CD4-positive, alpha-beta T cell treated with Interleukin-17A for 1 hour (primary cell): ENCODE measurements around the gene FOXP1.
"Not testable (repeated sequence)": the region's sequence is repeated elsewhere in the genome, so short reads cannot be mapped to it uniquely, and the experiment has no call there.

Source experiments
- DNase-seq: peaks from one replicate; pipeline ENCODE4 v3.0.0-alpha.2; 2020

The FOXP1 gene

GRCh38 chr3:71446734-71447133 lies 136.8 kb downstream of the FOXP1 start:
- DNase-seq, result no peak

DNA sequence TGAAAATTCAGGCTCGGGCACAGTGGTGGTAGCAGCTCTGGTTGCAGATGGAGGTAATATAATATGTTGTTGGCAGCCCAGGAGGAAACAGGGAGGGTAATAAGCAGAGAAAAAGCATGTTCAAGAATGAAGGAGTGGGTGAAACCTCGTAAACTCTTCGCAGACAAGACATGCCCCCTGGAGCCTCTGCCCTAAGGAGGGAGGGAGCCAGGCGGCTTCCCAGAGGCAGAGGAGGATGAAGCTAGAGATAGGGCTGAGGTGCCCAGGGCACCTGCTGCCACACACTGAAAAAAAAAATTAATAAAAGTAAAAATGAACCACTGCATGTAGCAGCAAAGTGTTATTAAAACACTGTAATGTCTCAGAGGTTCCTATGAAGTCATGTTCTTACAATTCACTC lies 137.3 kb downstream of the FOXP1 start:
- no peak for DNase-seq

- DNase-seq, result no peak
Measured at GRCh38 chr3:71444861-71445259, 138.7 kb downstream of the FOXP1 start.

GRCh38 chr3:71444028-71444860 lies 139.3 kb downstream of the FOXP1 start:
- peak; percentile 88 for DNase-seq

- DNase-seq, result no peak
Measured at GRCh38 chr3:71443332-71443731, 140.2 kb downstream of the FOXP1 start.

- DNase-seq, result no peak
Measured at GRCh38 chr3:71442652-71443042, 140.9 kb downstream of the FOXP1 start.

DNA sequence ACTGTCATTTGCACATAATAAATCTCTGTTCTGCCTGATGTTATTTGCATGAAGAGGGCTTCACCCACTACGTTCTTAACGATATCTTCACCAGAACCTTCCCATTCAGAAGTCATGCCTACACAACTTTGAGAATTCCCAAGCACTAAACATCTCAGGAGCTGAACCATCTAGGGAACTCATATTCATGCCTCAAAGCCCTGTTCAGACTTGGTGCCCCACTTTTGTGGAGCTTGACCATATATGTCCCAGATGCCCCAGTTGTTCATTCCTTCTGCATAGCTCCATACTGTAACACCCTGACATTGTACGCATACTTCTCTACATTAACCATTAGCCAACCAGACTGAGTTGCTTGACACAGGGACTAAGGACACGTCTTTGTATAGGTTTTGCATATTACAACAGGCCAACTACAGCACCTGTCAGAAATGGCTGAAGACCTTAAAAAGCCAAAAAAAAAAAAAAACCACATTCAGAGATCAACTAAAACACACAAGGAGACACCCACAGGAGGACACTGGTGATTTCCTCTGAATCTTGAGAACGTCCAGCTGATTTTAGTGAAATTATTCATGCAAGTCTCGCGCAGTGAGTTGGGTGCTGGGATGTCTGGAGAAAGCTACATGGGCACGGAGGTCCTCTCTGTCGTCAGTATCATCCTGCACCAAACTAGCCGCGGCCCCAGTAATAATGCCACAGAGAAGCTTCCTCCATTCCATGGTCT lies 141.4 kb downstream of the FOXP1 start:
- no peak for DNase-seq

- no peak for DNase-seq
Measured at GRCh38 chr3:71441217-71441924, 142.2 kb downstream of the FOXP1 start.

GRCh38 chr3:71438904-71439303 lies 144.6 kb downstream of the FOXP1 start:
- no peak for DNase-seq

DNA sequence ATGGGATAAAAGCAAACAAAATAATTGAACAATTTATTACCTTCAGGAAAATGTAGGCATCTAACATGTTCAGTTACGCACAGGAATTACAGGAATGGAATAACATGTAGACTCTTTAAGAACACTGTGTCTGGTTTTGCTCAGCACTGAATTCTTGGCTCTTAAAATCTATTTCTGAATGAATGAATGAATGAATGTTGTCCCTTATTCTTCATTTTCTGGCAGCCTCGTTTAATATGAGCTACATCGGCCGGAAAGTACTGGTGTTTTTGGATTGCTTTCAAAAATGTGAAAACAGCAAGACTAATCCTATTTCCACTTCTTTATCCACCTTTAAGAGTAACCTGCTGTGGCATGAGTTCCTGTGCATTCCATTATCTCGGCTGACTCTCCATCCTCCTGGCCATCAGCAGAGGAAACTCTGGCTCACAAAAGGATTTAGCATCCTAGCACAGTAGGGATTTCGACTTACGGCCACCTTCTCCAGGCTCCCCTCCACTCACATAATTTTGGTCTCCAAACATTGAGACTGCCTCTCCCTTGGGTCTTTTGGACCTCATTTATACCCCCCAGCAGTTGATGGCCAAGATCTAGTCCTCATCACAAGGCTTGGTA lies 145.3 kb downstream of the FOXP1 start:
- DNase-seq, result no peak

GRCh38 chr3:71436337-71436736 lies 147.2 kb downstream of the FOXP1 start:
- DNase-seq, result no peak

DNA sequence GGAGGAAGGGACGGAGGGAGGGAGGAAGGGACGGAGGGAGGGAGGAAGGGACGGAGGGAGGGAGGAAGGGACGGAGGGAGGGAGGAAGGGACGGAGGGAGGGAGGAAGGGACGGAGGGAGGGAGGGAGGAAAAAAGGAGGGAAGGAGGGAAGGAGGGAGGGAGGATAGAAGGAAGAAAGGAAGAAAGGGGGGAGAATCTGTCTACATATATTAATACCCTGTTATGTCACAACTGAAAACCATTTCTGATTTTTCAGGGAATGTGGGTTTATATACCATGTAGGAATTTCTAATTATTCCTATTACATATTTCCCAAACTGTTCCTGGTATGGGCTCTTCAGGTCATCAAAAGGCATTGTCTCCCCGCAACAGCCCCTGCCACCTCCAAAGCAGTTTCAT lies 147.7 kb downstream of the FOXP1 start:
- DNase-seq, result not testable (repeated sequence)

DNA sequence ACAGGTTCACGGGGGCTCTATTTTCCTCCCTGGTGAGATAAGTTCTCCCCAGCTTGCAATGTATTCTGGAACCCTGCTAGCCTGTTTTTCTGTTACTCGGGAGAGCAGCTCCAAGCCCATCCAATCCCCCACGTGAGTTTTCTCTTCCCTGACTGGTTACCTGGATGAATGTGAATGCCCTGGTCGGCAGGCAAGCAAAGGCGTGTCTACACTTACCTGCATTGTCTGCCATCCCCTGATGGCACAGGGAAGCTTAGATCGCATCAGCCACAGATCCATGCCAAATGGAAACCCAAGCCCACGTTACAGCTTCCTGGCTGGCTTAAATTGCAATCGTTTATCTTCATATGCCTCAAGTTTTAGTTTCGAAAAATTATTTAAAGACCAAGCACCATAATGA lies 149.9 kb downstream of the FOXP1 start:
- no peak for DNase-seq

GRCh38 chr3:71432044-71432975 lies 151.2 kb downstream of the FOXP1 start:
- DNase-seq, result peak; percentile 51

DNA sequence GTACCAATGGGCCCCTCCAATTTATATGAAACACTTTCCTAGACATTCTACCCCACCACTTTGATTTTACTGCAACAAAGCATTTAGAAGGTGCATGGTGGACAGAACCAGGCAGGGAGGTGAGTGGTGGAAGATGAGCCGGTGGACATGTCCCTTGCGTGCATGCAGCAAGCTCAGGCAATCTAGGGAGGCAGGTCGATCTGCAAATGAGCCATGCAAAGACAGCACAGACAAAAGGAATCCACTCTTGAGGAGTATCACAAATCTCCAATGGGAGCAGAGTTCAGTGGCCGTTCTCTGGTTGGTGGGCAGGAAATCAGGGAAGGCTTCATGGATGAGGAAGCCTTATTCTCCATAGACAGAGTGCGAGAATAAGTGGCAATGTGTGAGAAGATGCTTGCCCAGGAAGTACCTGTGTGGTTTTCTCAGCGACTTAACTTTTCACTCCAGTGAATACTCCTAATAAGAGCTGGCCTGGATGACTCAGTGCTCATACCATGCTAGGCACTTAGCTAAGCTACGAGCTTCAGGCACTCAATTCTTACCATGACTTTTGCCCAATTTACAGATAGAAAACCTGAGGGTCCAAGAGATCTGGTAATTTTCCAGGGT lies 152.5 kb downstream of the FOXP1 start:
- no peak for DNase-seq

GRCh38 chr3:71429597-71429988 lies 153.9 kb downstream of the FOXP1 start:
- DNase-seq, result no peak

DNA sequence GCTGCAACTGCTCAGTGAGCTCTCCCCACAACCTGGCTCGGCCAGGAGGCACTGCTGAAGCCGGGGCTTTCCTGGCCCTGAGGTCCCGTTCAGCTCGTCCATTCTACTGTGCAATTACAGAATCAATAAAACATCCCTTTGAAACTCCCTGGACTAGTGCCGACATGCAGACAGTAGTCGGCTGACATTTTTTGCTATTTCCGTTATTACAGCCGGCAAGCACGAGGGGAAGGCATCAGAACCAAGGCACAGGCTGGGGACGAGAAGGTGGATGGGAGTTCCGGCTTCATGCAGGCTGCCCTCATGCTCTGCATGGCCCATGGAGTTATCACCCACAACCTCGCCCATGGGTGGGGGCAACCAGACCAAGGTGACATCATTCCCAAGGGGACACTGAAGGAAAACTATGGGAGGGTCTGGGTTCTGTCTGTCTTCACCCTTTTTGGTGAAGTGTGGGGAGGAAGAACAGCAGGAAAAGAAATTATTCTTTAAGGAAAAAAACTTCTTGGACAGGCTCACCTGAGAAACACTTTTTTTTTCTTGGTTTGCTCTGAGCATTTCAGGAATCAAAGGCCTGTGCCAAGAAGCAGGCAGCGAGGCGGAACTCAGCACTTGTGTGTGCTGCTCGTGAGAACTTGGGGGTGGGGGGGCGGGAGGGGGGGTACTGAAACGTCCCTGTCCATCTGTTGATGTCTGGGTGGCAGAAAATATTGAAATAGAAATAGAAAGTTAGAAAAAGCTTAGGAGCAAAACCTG lies 154.5 kb downstream of the FOXP1 start:
- DNase-seq, result no peak

DNA sequence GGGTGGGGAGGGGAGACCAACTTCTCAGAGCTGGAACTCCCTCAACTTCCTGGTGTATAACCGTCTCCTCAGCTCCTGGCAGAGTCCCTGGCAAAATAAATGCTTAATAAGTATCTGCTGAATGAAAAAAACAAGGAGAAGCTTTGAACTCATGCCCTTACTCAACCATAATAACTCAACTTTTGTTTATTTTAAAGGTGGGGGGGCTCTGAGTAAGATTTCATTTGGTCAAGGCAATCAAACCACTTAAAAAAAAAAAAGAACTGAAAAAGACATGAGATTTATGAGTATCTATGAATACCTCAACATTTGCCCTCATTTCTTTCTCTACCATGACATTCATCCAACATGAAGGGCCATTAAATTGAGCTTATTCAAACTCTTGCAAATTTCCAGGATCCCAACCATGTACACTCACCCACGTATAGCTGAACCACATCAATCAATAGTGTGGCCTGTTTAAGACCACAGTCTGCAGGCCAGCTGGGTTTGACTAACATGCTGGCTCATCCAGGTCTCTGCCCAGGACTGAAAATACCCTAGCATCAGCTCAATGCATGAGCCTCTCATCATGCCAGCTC lies 157.9 kb downstream of the FOXP1 start:
- no peak for DNase-seq

DNA sequence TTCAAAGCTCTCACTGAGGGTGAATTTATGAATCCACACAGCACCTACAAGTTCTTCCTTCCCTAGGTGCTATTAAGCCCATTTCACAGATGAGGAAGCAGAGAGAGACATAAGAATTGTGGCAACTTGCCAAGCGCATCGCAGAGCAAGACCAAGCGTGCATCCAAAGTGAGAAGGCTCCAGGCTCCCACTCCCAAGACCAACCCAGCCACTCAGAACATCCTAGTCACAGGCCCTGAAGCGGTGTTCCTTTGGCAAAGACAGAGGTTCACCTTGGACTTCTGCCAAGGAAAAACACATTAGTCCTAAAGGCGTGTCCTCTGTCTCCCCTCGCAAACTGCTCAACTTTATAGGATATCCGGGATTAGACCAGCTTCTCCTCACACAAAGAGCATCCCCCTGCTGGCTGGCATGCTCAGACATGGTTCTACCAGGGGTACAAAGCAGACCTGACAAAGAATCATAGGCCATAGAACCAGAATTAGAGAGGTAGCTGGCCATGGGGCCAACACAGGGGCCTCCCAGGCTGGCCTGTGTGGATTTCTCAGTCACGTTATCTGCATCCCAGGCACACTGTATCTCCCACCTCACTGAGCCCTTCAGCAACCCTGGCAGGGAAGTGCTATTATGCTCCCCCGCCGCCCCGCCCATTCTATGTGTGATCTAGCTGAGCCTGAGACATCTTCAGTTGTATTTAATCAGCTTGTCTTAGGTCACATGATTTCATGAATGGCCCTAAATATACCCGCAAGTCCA lies 160.2 kb downstream of the FOXP1 start:
- no peak for DNase-seq
